ENCODE results near the gene ERCC6. TPM values are rescaled to one million over a fixed set of nuclear protein-coding genes. Genes with fewer than 3 reads are reported as not detected.

Gene ERCC6
- total RNA-seq, 1 experiment from 2014 or later = 25.7 TPM

DNA sequence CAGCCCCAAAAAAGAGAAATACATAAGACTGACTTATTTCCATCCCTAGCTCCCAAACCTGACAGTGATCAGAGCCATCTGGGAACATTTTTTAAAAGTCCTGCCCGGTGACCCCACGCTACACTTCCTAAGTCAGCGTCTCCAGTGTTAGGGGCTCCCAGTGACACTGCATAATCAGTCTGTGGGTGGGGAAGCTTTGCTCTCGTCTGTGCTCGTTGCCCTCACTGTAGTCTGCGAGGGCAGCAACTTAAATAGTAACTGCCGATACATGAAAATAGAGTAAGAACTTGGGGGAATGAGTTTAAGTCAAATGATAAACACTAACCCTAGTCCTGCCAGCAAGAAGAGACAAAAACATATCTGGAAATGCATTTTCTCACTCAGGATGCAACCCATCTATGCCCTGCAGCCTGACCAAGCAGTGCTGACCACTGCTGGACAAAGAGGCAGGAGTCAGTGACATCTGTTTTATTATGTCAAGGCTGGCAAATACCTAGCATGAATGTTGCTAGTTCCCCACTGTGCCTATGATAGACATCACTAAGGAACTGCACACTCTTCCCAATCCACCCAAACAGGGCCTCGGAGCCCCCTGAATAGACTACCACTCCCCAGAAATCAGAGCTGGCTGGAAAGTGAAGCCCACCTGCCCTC lies 18.7 kb downstream of the ERCC6 start:
- H3K27me3 Mint-ChIP-seq (ENCODE audit: unreplicated experiment) = no peaks in the 10 kb centered on the region
- H3K4me1 Mint-ChIP-seq (ENCODE audit: low read depth, unreplicated experiment) = no peaks in the 10 kb centered on the region
- peaks cover 5% of the 10 kb centered on the region for H3K36me3 Mint-ChIP-seq (ENCODE audit: insufficient read depth, unreplicated experiment)
- BruUV-seq (replicated peaks) = no TSS peak
- TF ChIP-seq, protein P1, sequence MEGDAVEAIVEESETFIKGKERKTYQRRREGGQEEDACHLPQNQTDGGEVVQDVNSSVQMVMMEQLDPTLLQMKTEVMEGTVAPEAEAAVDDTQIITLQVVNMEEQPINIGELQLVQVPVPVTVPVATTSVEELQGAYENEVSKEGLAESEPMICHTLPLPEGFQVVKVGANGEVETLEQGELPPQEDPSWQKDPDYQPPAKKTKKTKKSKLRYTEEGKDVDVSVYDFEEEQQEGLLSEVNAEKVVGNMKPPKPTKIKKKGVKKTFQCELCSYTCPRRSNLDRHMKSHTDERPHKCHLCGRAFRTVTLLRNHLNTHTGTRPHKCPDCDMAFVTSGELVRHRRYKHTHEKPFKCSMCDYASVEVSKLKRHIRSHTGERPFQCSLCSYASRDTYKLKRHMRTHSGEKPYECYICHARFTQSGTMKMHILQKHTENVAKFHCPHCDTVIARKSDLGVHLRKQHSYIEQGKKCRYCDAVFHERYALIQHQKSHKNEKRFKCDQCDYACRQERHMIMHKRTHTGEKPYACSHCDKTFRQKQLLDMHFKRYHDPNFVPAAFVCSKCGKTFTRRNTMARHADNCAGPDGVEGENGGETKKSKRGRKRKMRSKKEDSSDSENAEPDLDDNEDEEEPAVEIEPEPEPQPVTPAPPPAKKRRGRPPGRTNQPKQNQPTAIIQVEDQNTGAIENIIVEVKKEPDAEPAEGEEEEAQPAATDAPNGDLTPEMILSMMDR (IDR thresholded peaks at IDR 0.05; ENCODE audit: unreplicated experiment) = no peak
- no peak overlapping the region for H3K4me3 Mint-ChIP-seq (ENCODE audit: low read depth, unreplicated experiment)
- intact Hi-C loops (cut with micrococcal nuclease; ENCODE audit: unreplicated experiment) = no loop called here
- DNase-seq = no peak
- no peaks in the 10 kb centered on the region for H3K9me3 Mint-ChIP-seq (ENCODE audit: low read depth, unreplicated experiment)
- CTCF ChIA-PET = interaction anchor here (1.6 to 2.6 kb wide), 2 partner anchors 113 to 862 kb away, joined by 7 to 31 read pairs; no protein-coding TSS in a partner anchor
- no peak overlapping the region for H3K27ac Mint-ChIP-seq (ENCODE audit: unreplicated experiment)

DNA sequence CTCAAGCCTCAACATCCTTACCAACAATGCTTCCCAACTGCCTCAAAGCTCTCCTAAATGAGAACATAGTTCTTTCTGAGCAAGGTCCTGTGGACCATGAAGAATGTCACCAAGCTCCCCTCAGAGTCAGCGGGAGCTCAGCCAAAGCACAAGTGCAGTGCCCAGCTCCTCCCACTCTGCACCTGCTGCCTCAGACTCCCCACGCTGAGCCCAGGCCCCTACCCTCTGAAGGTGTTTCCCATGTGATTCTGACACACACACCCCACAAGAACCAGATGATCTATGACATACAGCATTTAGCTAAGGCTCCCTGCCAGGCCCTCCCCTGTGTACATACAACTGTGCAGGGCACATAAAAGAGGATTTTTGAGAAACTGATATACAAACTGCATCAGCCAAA lies 19.2 kb downstream of the ERCC6 start:
- no TSS peak for BruUV-seq (replicated peaks)
- no peak overlapping the region for H3K4me3 Mint-ChIP-seq (ENCODE audit: low read depth, unreplicated experiment)
- H3K4me1 Mint-ChIP-seq (ENCODE audit: low read depth, unreplicated experiment) = no peaks in the 10 kb centered on the region
- TF ChIP-seq, protein P1 (IDR thresholded peaks at IDR 0.05; ENCODE audit: unreplicated experiment) = no peak
- H3K27me3 Mint-ChIP-seq (ENCODE audit: unreplicated experiment) = no peaks in the 10 kb centered on the region
- CTCF ChIA-PET = interaction anchor here (1.1 to 2.6 kb wide), 4 partner anchors 10 to 861 kb away, joined by 4 to 31 read pairs (median 6); partner anchors contain the start of gene ERCC6
- no peaks in the 10 kb centered on the region for H3K9me3 Mint-ChIP-seq (ENCODE audit: low read depth, unreplicated experiment)
- DNase-seq = no peak
- no peak overlapping the region for H3K27ac Mint-ChIP-seq (ENCODE audit: unreplicated experiment)
- intact Hi-C loops (cut with micrococcal nuclease; ENCODE audit: unreplicated experiment) = loop anchor here (1.0 kb wide), 1 partner anchor 112 kb away; no protein-coding TSS in a partner anchor
- H3K36me3 Mint-ChIP-seq (ENCODE audit: insufficient read depth, unreplicated experiment) = peaks cover 5% of the 10 kb centered on the region

DNA sequence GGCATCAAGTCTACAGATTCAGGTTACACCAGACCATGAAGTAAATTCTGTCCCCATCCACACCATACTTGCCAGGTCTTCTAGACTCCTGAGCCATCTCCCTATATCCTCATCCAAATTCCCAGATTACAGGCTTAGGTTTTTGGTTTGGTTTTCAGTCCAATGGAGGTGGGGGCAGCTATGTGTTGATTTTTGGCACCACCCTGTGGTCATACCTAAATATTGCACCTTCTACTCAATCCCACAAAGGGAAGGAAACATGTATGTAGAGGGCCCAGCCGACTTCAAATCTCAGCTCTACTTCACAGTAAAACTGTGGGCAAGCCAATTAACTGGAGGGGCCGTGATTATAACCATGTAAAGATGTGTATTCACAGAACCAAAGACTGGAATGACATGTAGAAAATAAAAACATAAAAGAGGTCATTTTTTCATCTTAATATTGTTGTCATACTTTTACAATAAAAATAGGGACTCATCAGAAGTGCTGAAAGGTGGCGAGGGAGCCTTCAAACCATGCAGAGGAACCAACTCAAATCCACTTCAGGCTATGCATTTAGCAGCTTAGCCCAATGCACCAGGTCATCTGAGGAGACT lies 19.8 kb downstream of the ERCC6 start:
- TF ChIP-seq, protein P1 (IDR thresholded peaks at IDR 0.05; ENCODE audit: unreplicated experiment) = peak; percentile 61
- peaks cover 3% of the 10 kb centered on the region for H3K36me3 Mint-ChIP-seq (ENCODE audit: insufficient read depth, unreplicated experiment)
- no peaks in the 10 kb centered on the region for H3K27me3 Mint-ChIP-seq (ENCODE audit: unreplicated experiment)
- intact Hi-C loops (cut with micrococcal nuclease; ENCODE audit: unreplicated experiment) = loop anchor here (1.0 kb wide), 1 partner anchor 112 kb away; no protein-coding TSS in a partner anchor
- peak; percentile 43 for DNase-seq
- BruUV-seq (replicated peaks) = no TSS peak
- no peaks in the 10 kb centered on the region for H3K4me1 Mint-ChIP-seq (ENCODE audit: low read depth, unreplicated experiment)
- H3K27ac Mint-ChIP-seq (ENCODE audit: unreplicated experiment) = no peak overlapping the region
- no peak overlapping the region for H3K4me3 Mint-ChIP-seq (ENCODE audit: low read depth, unreplicated experiment)
- no peaks in the 10 kb centered on the region for H3K9me3 Mint-ChIP-seq (ENCODE audit: low read depth, unreplicated experiment)
- CTCF ChIA-PET = interaction anchor here (1.1 to 2.6 kb wide), 4 partner anchors 9 to 861 kb away, joined by 4 to 31 read pairs (median 6); partner anchors contain the start of gene ERCC6

DNA sequence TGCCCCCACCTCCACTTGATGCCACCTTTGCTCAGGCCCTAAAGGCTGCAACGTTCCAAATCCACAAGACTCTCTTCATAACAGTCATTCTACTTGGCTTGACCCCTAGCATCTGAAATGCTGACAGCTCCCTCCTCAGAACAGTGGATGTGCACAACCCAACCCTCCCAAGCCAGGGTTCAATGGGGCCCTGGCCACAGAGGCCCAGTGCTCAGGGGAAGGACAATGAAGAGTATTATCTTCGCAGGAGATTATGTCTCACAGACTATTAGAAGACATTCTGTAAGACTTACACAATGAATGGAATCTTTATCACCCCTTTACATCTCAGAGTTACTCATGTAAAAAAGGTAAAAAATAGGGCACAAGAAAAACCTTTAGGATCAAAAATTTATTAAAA lies 20.4 kb downstream of the ERCC6 start:
- TF ChIP-seq, protein P1 (IDR thresholded peaks at IDR 0.05; ENCODE audit: unreplicated experiment) = no peak
- no peaks in the 10 kb centered on the region for H3K4me1 Mint-ChIP-seq (ENCODE audit: low read depth, unreplicated experiment)
- no peak overlapping the region for H3K4me3 Mint-ChIP-seq (ENCODE audit: low read depth, unreplicated experiment)

More for the DNA sequence above, 20.4 kb downstream of the ERCC6 start:
- H3K36me3 Mint-ChIP-seq (ENCODE audit: insufficient read depth, unreplicated experiment) = no peaks in the 10 kb centered on the region
- no peaks in the 10 kb centered on the region for H3K27me3 Mint-ChIP-seq (ENCODE audit: unreplicated experiment)
- no TSS peak for BruUV-seq (replicated peaks)
- no peaks in the 10 kb centered on the region for H3K9me3 Mint-ChIP-seq (ENCODE audit: low read depth, unreplicated experiment)
- no peak for DNase-seq
- intact Hi-C loops (cut with micrococcal nuclease; ENCODE audit: unreplicated experiment) = no loop called here
- CTCF ChIA-PET = interaction anchor here (1.1 to 2.6 kb wide), 4 partner anchors 9 to 860 kb away, joined by 4 to 31 read pairs (median 6); partner anchors contain the start of gene ERCC6
- no peak overlapping the region for H3K27ac Mint-ChIP-seq (ENCODE audit: unreplicated experiment)
